NCI-H748 treated with DMSO at 0.1 percent for 48 hours (cell line): ENCODE data around the gene ZNF827.
A peak's percentile ranks its signal among the peaks of the same experiment; 100 is the strongest.

Source experiments
- DNase-seq: peaks from one replicate; lab custom pipeline; 2025; lab: John Stamatoyannopoulos, UW

The ZNF827 gene

GRCh38 chr4:145719752-145720624, 218.6 kb downstream of the ZNF827 start:
- DNase-seq, result no peak

GRCh38 chr4:145716661-145717200, 221.9 kb downstream of the ZNF827 start:
- no peak for DNase-seq

GRCh38 chr4:145716200-145716599, 222.4 kb downstream of the ZNF827 start:
- no peak for DNase-seq

GRCh38 chr4:145709843-145710242, 228.8 kb downstream of the ZNF827 start:
- DNase-seq, result no peak

- peak; percentile 29 for DNase-seq
Observed at GRCh38 chr4:145709336-145709735, 229.3 kb downstream of the ZNF827 start.
